ENCODE results near the gene GAL. TPM values are rescaled to one million over a fixed set of nuclear protein-coding genes. Genes with fewer than 3 reads are reported as not detected.

GAL gene
- total RNA-seq, 1 donor from 2014 or later: 23.4 TPM

GRCh38 chr11:68666849-68667248, 17.5 kb upstream of the GAL start:
- Mint-ChIP-seq H3K27ac (ENCODE audit: unreplicated experiment) (no peak overlapping the region), H3K4me1 (ENCODE audit: low read depth, unreplicated experiment) (no peaks in the 10 kb centered on the region), H3K4me3 (ENCODE audit: unreplicated experiment) (no peak overlapping the region), H3K27me3 (ENCODE audit: low read depth, unreplicated experiment) (peaks cover 50% of the 10 kb centered on the region), H3K36me3 (ENCODE audit: low read depth, unreplicated experiment) (no peaks in the 10 kb centered on the region), H3K9me3 (ENCODE audit: unreplicated experiment) (peaks cover 15% of the 10 kb centered on the region)
- FAIRE-seq (no peak), DNase-seq (ENCODE audit: low read depth) (no peak)
- TF ChIP-seq CTCF (IDR thresholded peaks at IDR 0.05; ENCODE audit: insufficient read depth, low read depth, low read length) (no peak), EZH2 (IDR thresholded peaks at IDR 0.05; ENCODE audit: insufficient read depth, low read length) (no peak)
- Histone ChIP-seq H3K4me3 (ENCODE audit: insufficient read depth, low read depth, low read length) (no peak overlapping the region), H3K27me3 (ENCODE audit: insufficient read depth, low read length) (peaks cover 34% of the 10 kb centered on the region), H3K9ac (ENCODE audit: low read length) (no peak overlapping the region), H4K20me1 (ENCODE audit: insufficient read depth, low read length) (no peaks in the 10 kb centered on the region), H3K9me3 (ENCODE audit: insufficient read depth, low read depth, low read length) (peaks cover 14% of the 10 kb centered on the region), H3K79me2 (ENCODE audit: insufficient read depth, low read length) (no peaks in the 10 kb centered on the region), H3K4me1 (ENCODE audit: insufficient read depth, low read length) (no peaks in the 10 kb centered on the region), H2AFZ (ENCODE audit: low read depth, low read length) (no peak overlapping the region), H3K27ac (ENCODE audit: low read depth, low read length) (no peak overlapping the region), H3K36me3 (ENCODE audit: insufficient read depth, low read length) (no peaks in the 10 kb centered on the region), H3K4me2 (ENCODE audit: low read length) (no peak overlapping the region)

GRCh38 chr11:68667511-68668500, 16.5 kb upstream of the GAL start:
- Histone ChIP-seq H3K9me3 (ENCODE audit: insufficient read depth, low read depth, low read length) (peaks cover 8% of the 10 kb centered on the region), H3K79me2 (ENCODE audit: insufficient read depth, low read length) (no peaks in the 10 kb centered on the region), H3K27me3 (ENCODE audit: insufficient read depth, low read length) (peaks cover 28% of the 10 kb centered on the region), H3K4me3 (ENCODE audit: insufficient read depth, low read depth, low read length) (no peak overlapping the region), H3K36me3 (ENCODE audit: insufficient read depth, low read length) (no peaks in the 10 kb centered on the region), H4K20me1 (ENCODE audit: insufficient read depth, low read length) (no peaks in the 10 kb centered on the region), H3K9ac (ENCODE audit: low read length) (no peak overlapping the region), H3K27ac (ENCODE audit: low read depth, low read length) (no peak overlapping the region), H3K4me1 (ENCODE audit: insufficient read depth, low read length) (no peaks in the 10 kb centered on the region), H2AFZ (ENCODE audit: low read depth, low read length) (no peak overlapping the region), H3K4me2 (ENCODE audit: low read length) (no peak overlapping the region)
- H3K4me3 Mint-ChIP-seq (ENCODE audit: unreplicated experiment): no peak overlapping the region
- FAIRE-seq (no peak), DNase-seq (ENCODE audit: low read depth) (no peak)
- H3K27me3 Mint-ChIP-seq (ENCODE audit: low read depth, unreplicated experiment): peaks cover 44% of the 10 kb centered on the region
- no peak for TF ChIP-seq EZH2 (IDR thresholded peaks at IDR 0.05; ENCODE audit: insufficient read depth, low read length)
- TF ChIP-seq CTCF (IDR thresholded peaks at IDR 0.05; ENCODE audit: insufficient read depth, low read depth, low read length): no peak
- H3K9me3 Mint-ChIP-seq (ENCODE audit: unreplicated experiment): peaks cover 9% of the 10 kb centered on the region
- peaks cover 1% of the 10 kb centered on the region for H3K36me3 Mint-ChIP-seq (ENCODE audit: low read depth, unreplicated experiment)
- H3K4me1 Mint-ChIP-seq (ENCODE audit: low read depth, unreplicated experiment): no peaks in the 10 kb centered on the region
- H3K27ac Mint-ChIP-seq (ENCODE audit: unreplicated experiment): no peak overlapping the region
